WTC11 (cell line): ENCODE data around the gene SPDYC. TPM values are rescaled to one million over a fixed set of nuclear protein-coding genes. Genes with fewer than 3 reads are reported as not detected.

Experiments used
- ATAC-seq: fragments of 200-7000 bp; cut with Tn5 transposase; 2 replicates; pipeline ENCODE4 v1.10.0; 2021; ENCODE audit warnings: mild to moderate bottlenecking, moderate library complexity
- CTCF ChIA-PET: fragments of 300-600 bp; sonication (Branson Sonifier 250); formaldehyde crosslinking; loops from one replicate; lab custom pipeline; 2021; ENCODE audit warnings: antibody characterized with exemption; lab: Charles Lee
- POLR2A ChIA-PET: fragments of 350-600 bp; sonication (Branson Sonifier 250); formaldehyde crosslinking; loops from one replicate; lab custom pipeline; 2021; ENCODE audit warnings: antibody characterized with exemption; lab: Charles Lee
- DNase-seq: peaks from one replicate; pipeline ENCODE4 v3.0.0; 2021; ENCODE audit warnings: low spot score
- H3K27ac Mint-ChIP-seq: 2 replicates; pipeline ENCODE4 v1.8.0; 2021; ENCODE audit warnings: mixed read lengths
- H3K27me3 Mint-ChIP-seq: 2 replicates; pipeline ENCODE4 v1.8.0; 2021; ENCODE audit warnings: low read depth, mild to moderate bottlenecking, moderate library complexity, mixed read lengths
- H3K36me3 Mint-ChIP-seq: 2 replicates; pipeline ENCODE4 v1.8.0; 2021; ENCODE audit warnings: mixed read lengths
- H3K4me1 Mint-ChIP-seq: 2 replicates; pipeline ENCODE4 v1.8.0; 2022; ENCODE audit warnings: mixed read lengths
- H3K4me3 Mint-ChIP-seq: 2 replicates; pipeline ENCODE4 v1.8.0; 2021; ENCODE audit warnings: mild to moderate bottlenecking, moderate library complexity, mixed read lengths
- H3K9me3 Mint-ChIP-seq: 2 replicates; pipeline ENCODE4 v1.8.0; 2021; ENCODE audit warnings: mixed read lengths
- CBFB ChIP-seq: sonication (generic); formaldehyde crosslinking; IDR thresholded peaks from 2 replicates; pipeline ENCODE4 v1.8.1; 2022; ENCODE audit warnings: mild to moderate bottlenecking, low read depth, missing genetic modification reagents
- CREB1 ChIP-seq: sonication (generic); formaldehyde crosslinking; IDR thresholded peaks from 2 replicates; pipeline ENCODE4 v1.8.0; 2023; ENCODE audit warnings: mild to moderate bottlenecking, missing genetic modification reagents
- ETV6 ChIP-seq: sonication (generic); formaldehyde crosslinking; IDR thresholded peaks from 2 replicates; pipeline ENCODE4 v1.8.1; 2022; ENCODE audit warnings: mild to moderate bottlenecking, missing genetic modification reagents
- JUN ChIP-seq: sonication (generic); formaldehyde crosslinking; IDR thresholded peaks from 2 replicates; pipeline ENCODE4 v1.8.0; 2023; ENCODE audit warnings: mild to moderate bottlenecking, missing genetic modification reagents
- KAT7 ChIP-seq: sonication (generic); formaldehyde crosslinking; IDR thresholded peaks from 2 replicates; pipeline ENCODE4 v1.8.1; 2023; ENCODE audit warnings: missing genetic modification reagents, mild to moderate bottlenecking, borderline replicate concordance
- NR1H2 ChIP-seq: sonication (generic); formaldehyde crosslinking; IDR thresholded peaks from 2 replicates; pipeline ENCODE4 v1.9.0; 2021; ENCODE audit warnings: mild to moderate bottlenecking, moderate library complexity, missing genetic modification reagents
- ZNF281 ChIP-seq: sonication (generic); formaldehyde crosslinking; IDR thresholded peaks from 2 replicates; pipeline ENCODE4 v1.8.0; 2023; ENCODE audit warnings: mild to moderate bottlenecking, missing genetic modification reagents
- ZNF396 ChIP-seq: fragments of 250-450 bp; sonication (Bioruptor Pico); IDR thresholded peaks from 2 replicates; pipeline ENCODE4 v1.8.0; 2021; ENCODE audit warnings: mild to moderate bottlenecking, moderate library complexity, borderline replicate concordance
- ZNF423 ChIP-seq: fragments of 250-450 bp; sonication (Bioruptor Pico); IDR thresholded peaks from 2 replicates; pipeline ENCODE4 v2.1.2; 2022; ENCODE audit warnings: mild to moderate bottlenecking, moderate library complexity
- ZNF532 ChIP-seq: fragments of 250-450 bp; sonication (Bioruptor Pico); IDR thresholded peaks from 2 replicates; pipeline ENCODE4 v1.9.0; 2021; ENCODE audit warnings: mild to moderate bottlenecking, borderline replicate concordance
- ZSCAN18 ChIP-seq: fragments of 250-450 bp; sonication (Bioruptor Pico); IDR thresholded peaks from 2 replicates; pipeline ENCODE4 v2.1.2; 2022; ENCODE audit warnings: mild to moderate bottlenecking, moderate library complexity
- total RNA-seq: library from RNA; stranded (reverse); gene quantifications from 3 replicates; pipeline ENCODE4 v1.2.3, GENCODE V29; 2021
- TF ChIP-seq, protein P1 (sequence below): fragments of 250-450 bp; sonication (Bioruptor Pico); IDR thresholded peaks from 2 replicates; pipeline ENCODE4 v1.9.0; 2021; ENCODE audit warnings: moderate library complexity, mild to moderate bottlenecking, inconsistent platforms, borderline replicate concordance
- TF ChIP-seq, protein P2 (sequence below): fragments of 250-450 bp; sonication (Bioruptor Pico); IDR thresholded peaks from 2 replicates; pipeline ENCODE4 v1.8.0; 2021; ENCODE audit warnings: mild to moderate bottlenecking

Gene SPDYC
- total RNA-seq, 1 experiment from 2014 or later, result 0.35 TPM

- TF ChIP-seq ETV6 (CRISPR knock-in tag) (no peak), ZSCAN18 (CRISPR knock-in tag) (no peak), ZNF281 (CRISPR knock-in tag) (no peak), CREB1 (CRISPR knock-in tag) (no peak), ZNF396 (no peak), CBFB (CRISPR knock-in tag) (no peak)
Observed at GRCh38 chr11:65211293-65212105, 41.5 kb downstream of the SPDYC start (continued).

DNA sequence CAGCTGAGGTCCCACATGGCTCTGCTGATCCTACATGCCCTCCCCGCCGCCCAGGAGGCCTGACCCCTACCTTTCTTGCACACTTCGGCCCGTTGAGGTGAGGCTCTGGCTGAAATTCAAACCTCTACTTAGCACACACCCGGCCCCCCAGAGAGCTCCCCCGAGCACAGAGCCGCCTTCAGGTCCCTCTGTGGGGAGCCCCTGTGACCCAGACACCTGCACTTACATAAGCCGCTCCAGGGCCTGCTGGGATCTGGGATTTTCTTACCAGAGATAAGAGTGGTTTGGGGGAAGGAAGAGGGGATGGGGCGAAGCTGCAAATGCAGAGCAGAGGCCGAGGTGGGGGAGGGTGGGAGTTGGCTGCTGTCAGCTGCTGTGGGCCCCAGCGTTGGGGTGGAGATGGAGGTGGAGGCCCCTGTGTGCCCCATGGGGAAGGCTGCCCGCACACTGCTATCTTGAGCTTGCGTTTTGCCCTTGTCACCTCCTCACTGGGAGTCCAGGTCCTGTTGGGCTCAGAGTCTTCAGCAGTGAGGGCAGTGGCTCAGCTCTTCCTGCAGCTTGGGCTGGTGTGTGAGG is 42.3 kb downstream of the SPDYC start:
- Mint-ChIP-seq H3K4me3 (no peak overlapping the region), H3K27me3 (no peaks in the 10 kb centered on the region), H3K9me3 (no peaks in the 10 kb centered on the region), H3K27ac (peak overlapping the region; percentile 100), H3K36me3 (peaks cover 25% of the 10 kb centered on the region), H3K4me1 (peaks cover 39% of the 10 kb centered on the region)
- no peak for TF ChIP-seq ZNF532 (CRISPR knock-in tag)
- TF ChIP-seq KAT7 (CRISPR knock-in tag), result no peak
- TF ChIP-seq, protein P1, sequence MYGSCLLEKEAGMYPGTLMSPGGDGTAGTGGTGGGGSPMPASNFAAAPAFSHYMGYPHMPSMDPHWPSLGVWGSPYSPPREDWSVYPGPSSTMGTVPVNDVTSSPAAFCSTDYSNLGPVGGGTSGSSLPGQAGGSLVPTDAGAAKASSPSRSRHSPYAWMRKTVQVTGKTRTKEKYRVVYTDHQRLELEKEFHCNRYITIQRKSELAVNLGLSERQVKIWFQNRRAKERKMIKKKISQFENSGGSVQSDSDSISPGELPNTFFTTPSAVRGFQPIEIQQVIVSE (CRISPR knock-in tag), result no peak
- no peak for TF ChIP-seq JUN
- no peak for TF ChIP-seq NR1H2 (CRISPR knock-in tag)
- TF ChIP-seq, protein P2, sequence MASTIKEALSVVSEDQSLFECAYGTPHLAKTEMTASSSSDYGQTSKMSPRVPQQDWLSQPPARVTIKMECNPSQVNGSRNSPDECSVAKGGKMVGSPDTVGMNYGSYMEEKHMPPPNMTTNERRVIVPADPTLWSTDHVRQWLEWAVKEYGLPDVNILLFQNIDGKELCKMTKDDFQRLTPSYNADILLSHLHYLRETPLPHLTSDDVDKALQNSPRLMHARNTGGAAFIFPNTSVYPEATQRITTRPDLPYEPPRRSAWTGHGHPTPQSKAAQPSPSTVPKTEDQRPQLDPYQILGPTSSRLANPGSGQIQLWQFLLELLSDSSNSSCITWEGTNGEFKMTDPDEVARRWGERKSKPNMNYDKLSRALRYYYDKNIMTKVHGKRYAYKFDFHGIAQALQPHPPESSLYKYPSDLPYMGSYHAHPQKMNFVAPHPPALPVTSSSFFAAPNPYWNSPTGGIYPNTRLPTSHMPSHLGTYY, result no peak
- peak; percentile 78 for TF ChIP-seq ZNF423 (CRISPR knock-in tag)
- no peak for ATAC-seq
- ChIA-PET POLR2A (interaction anchor here (0.5 to 1.3 kb wide), 6 partner anchors 12 to 105 kb away, joined by 3 to 7 read pairs (median 4); partner anchors contain the start of genes CAPN1 and SPDYC), CTCF (interaction anchor here (0.6 to 4.8 kb wide), 8 partner anchors 7 to 103 kb away, joined by 3 to 55 read pairs (median 14); partner anchors contain the start of genes CAPN1 and CDC42EP2)
- peak; percentile 12 for DNase-seq
